GM19193 (cell line): Measurements from ENCODE around the gene MPZL2.

Experiments used
- POLR2A ChIP-seq: IDR thresholded peaks from 4 replicates; pipeline ENCODE4 v1.6.1; 2011; ENCODE audit not compliant: insufficient read depth, insufficient read length; ENCODE audit errors: extremely low read depth

Gene MPZL2

GRCh38 chr11:118221419-118221818 lies 42.7 kb downstream of the MPZL2 start:
- no peak for TF ChIP-seq POLR2A

GRCh38 chr11:118219732-118220131 lies 44.4 kb downstream of the MPZL2 start:
- no peak for TF ChIP-seq POLR2A

DNA sequence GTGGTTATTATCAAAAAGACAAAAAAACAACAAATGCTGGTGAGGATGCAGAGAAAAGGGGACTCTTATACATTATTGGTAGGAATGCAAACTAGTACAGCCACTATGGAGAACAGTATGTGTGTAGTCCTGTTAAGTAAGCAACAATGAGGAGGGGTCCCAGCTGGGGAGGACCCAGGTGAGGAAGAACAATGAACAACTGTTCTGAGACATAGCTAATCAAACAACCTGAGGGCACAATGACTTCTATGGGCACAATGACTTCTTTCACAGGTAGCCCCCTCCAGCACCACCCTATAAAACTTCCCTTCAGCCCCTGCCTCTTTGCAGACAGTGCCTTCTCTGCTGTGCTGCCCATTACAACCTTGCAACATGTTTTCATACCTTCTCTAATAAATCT lies 44.9 kb downstream of the MPZL2 start:
- TF ChIP-seq POLR2A, result no peak

GRCh38 chr11:118217575-118217974 lies 46.5 kb downstream of the MPZL2 start:
- TF ChIP-seq POLR2A, result no peak

DNA sequence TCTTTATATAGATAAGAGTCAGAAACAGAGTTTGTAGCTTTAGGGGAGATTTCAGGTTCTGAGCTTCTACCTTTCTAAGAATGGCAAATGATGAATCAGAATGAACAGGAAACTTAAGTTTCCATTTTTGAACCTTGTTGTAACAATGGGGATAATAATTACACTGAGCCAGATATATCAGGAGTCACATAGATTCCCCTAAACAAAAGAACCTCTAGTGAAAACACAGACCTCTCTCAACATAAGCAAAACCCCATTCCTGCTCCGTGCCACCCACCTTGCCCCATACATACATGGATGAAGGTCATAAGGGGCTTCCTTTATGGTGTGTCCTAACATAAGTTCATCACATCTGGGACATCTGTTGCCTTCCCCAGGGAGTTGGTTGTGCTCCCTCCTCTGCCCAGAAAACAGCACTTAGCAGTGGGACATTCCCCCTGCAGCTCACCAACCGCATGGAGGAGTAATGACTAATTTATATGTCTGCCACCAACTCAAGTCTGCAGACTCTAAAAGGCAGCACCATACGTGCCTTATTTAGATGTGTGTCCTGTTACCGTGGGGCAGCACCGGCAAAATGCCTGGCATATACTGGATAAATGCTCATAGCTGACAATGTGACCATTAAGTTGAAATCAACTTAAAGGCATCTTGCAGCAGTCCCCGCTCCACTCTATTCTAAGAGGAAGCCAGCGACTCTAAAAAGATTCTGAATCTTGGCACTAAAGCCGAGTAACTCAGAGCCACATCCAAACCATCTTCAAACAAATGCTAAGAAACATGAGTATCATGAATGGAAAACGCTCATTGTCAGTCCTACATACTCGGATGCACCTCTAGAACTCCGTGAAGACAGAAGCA lies 47.2 kb downstream of the MPZL2 start:
- TF ChIP-seq POLR2A, result no peak

GRCh38 chr11:118215765-118216164 lies 48.3 kb downstream of the MPZL2 start:
- TF ChIP-seq POLR2A, result no peak

DNA sequence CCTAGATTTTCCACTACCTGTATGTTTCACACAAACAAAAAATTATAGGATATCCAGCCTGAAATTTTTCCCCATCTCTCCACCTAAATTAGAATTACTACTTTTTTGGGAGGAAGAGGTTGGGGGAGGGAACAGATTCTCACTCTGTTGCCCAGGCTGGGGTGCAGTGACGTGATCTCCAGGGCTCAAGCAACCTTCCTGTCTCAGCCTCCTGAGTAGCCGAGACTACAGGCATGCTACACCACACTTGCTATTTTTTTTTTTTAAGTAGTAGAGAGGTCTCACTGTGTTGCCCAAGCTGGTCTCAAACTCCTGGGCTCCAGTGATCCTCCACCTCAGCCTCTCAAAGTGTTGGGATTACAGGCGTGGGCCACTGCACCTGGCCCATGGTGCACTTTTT lies 48.8 kb downstream of the MPZL2 start:
- TF ChIP-seq POLR2A, result no peak

- no peak for TF ChIP-seq POLR2A
These were observed 49.7 kb downstream of the MPZL2 start for GRCh38 chr11:118214210-118214914.

GRCh38 chr11:118213781-118214180 lies 50.3 kb downstream of the MPZL2 start:
- TF ChIP-seq POLR2A, result no peak

- TF ChIP-seq POLR2A, result no peak
These were observed 50.9 kb downstream of the MPZL2 start for GRCh38 chr11:118213201-118213600.

GRCh38 chr11:118212781-118213191 lies 51.3 kb downstream of the MPZL2 start:
- TF ChIP-seq POLR2A, result no peak

DNA sequence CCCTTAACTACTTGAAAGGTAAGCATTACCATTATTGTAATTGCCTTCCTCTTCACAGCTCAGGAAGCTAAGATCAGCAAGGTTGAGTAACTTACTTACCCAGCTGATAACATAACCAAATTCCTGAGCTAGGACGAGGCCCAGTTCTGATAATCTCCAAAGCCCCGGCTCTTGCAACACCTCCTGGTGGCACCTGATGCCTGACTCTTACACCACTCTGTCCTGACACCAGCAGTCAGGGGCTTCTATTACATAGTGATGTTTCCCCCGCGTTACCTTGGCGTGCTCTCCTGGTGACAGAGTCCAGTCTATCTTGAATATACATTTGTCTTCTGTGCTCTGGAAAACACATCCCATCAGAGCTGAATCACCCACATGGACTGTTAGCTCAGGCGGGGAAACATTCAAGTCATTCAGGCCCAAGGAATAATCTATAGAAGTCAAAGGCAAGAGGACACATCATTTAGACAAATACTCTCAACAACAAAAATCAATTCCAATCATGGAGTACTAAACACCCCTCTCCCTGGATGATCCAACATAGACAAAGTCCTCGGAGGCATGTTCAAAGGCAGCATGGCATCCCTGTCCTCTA lies 51.9 kb downstream of the MPZL2 start:
- no peak for TF ChIP-seq POLR2A

DNA sequence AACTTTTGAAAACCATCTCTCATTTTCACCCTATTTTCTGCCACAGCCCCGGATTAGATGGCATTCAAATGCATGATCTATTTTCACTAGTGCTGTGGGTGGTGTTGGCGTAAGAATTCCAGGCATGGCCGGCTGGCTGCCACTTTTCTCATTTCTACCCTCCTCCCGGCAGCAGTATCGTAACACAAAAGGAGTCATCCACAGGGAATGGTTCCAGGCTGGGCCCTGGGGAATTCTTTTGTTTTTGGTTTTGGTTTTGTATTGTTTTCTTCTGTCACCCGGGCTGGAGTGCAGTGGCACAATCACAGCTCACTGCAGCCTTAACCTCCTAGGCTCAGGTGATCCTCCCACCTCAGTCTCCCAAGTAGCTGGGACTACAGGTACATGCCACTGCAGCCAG lies 53.1 kb downstream of the MPZL2 start:
- no peak for TF ChIP-seq POLR2A

- TF ChIP-seq POLR2A, result no peak
These were observed 53.8 kb downstream of the MPZL2 start for GRCh38 chr11:118210323-118210722.

DNA sequence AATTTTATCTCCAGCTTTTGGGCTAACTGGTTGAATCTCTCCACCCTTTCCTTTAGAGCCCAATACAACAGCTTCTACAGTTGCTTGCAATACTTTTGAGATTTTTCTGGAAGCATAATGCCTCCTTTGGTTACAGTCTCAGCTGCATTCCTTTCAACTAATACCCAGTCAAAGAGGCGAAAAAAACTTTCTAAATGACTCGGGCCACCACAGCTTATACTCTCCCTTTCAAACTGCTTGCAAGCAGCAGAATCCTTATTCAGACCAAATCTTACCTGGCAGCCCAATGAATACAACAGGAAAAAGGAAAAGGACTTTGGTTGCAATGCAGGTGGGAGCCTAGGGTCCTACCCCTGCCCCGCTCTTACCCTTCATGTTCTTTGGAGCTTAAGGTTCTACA lies 55.1 kb downstream of the MPZL2 start:
- no peak for TF ChIP-seq POLR2A

DNA sequence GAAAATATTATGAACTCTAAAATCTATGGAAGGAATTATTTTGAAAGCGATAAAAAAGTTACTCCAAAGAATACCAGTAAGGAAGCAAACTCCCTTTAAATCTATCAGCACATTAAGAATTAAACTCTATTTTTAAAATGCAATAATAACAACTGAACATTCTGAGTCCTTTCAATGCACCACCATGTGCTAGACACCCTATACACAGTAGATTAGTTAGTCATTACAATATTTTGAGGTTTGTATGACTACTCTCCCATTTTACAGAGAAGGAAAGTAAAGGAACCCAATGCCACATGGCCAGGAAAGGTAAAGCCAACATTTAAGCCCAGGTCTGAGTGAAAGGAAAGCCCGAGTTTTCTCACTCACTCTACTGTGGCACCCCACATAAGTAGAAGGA lies 57.0 kb downstream of the MPZL2 start:
- no peak for TF ChIP-seq POLR2A
